ENCODE measurements around the gene LIF. TPM values are rescaled to one million over a fixed set of nuclear protein-coding genes. Genes with fewer than 3 reads are reported as not detected.

LIF gene
- total and polyA plus RNA-seq, 2 of the 4 experiments (the other 2 are of a cell fraction) = 130 to 214 TPM

GRCh38 chr22:30287648-30288418, 41.3 kb upstream of the LIF start:
- H2BK120ac ChIP-seq (ENCODE audit: low read depth, low read length) = no peak overlapping the region
- WGBS, 2 experiments (ENCODE audit: extremely low coverage in 2 of 2, insufficient read length in 1 of 2) = 0% methylated on average over 2 of the region's 5 CpGs; no CpG with 5 or more reads in 1 of the 2 experiments
- dilution Hi-C loops (cut with HindIII; ENCODE audit: low sequenced_read_pairs, unreplicated experiment) = no loop called here
- H2BK5ac ChIP-seq (ENCODE audit: low read depth, low read length, poor library complexity, severe bottlenecking) = no peak overlapping the region
- H3K4ac ChIP-seq (ENCODE audit: low read depth, low read length) = peak overlapping the region; percentile 73
- H3K27me3 ChIP-seq (ENCODE audit: control insufficient read depth, insufficient read depth, low read length) = no peaks in the 10 kb centered on the region
- TF ChIP-seq RFX5 (IDR thresholded peaks at IDR 0.05; ENCODE audit: low read depth, low read length) = no peak
- no peak for TF ChIP-seq MXI1 (IDR thresholded peaks at IDR 0.05; ENCODE audit: borderline replicate concordance, low read depth, low read length)
- TF ChIP-seq BHLHE40 (IDR thresholded peaks at IDR 0.05; ENCODE audit: low read depth, low read length) = no peak
- TF ChIP-seq SMC3 (IDR thresholded peaks at IDR 0.05; ENCODE audit: low read depth, low read length) = peak; percentile 60
- TF ChIP-seq POLR2A (IDR thresholded peaks at IDR 0.05; ENCODE audit: low read depth, low read length) = peak; percentile 44; the same call in 1 of the 2 replicates
- TF ChIP-seq CEBPB (IDR thresholded peaks at IDR 0.05; ENCODE audit: low read depth, low read length) = no peak
- TF ChIP-seq USF2 (IDR thresholded peaks at IDR 0.05; ENCODE audit: low read depth, low read length) = no peak
- peak; percentile 49 for TF ChIP-seq CTCF (conservative IDR thresholded peaks at IDR 0.05; ENCODE audit: low read depth, low read length)
- peak; percentile 69 for TF ChIP-seq RAD21 (IDR thresholded peaks at IDR 0.05; ENCODE audit: low read length)
- no peak for TF ChIP-seq MAFK (IDR thresholded peaks at IDR 0.05; ENCODE audit: low read depth, low read length)
- TF ChIP-seq NFE2L2 (IDR thresholded peaks at IDR 0.05; ENCODE audit: low read depth, low read length) = no peak
- peak; percentile 94 for TF ChIP-seq RCOR1 (IDR thresholded peaks at IDR 0.05; ENCODE audit: insufficient replicate concordance, low read length)
- no peak for TF ChIP-seq ELK1 (IDR thresholded peaks at IDR 0.05; ENCODE audit: borderline replicate concordance, low read depth, low read length)
- H2AFZ ChIP-seq (replicated peaks; ENCODE audit: low read length, poor library complexity) = peak overlapping the region; percentile 92
- H3K4me1 ChIP-seq (ENCODE audit: control insufficient read depth, insufficient read depth, low read length) = peaks cover 20% of the 10 kb centered on the region; the same call in 1 of the 2 replicates
- H3K4me2 ChIP-seq (ENCODE audit: low read depth, low read length) = peak overlapping the region; percentile 84
- H3K9me1 ChIP-seq (ENCODE audit: insufficient read depth, low read length) = peaks cover 6% of the 10 kb centered on the region
- H4K5ac ChIP-seq (ENCODE audit: low read depth, low read length) = no peak overlapping the region; the same call in 1 of the 2 replicates
- DNase-seq = peak; percentile 90
- ATAC-seq (ENCODE audit: low read depth) = peak; percentile 71
- CTCF ChIA-PET = interaction anchor here (0.6 to 2.0 kb wide), 15 partner anchors 9 to 183 kb away, joined by 3 to 9 read pairs (median 4); partner anchors contain the start of gene SEC14L2
- peaks cover 15% of the 10 kb centered on the region for H4K20me1 ChIP-seq (ENCODE audit: insufficient read depth, low read length)
- no peak overlapping the region for H3K18ac ChIP-seq (ENCODE audit: low read depth, low read length)
- no peak overlapping the region for H2BK15ac ChIP-seq (ENCODE audit: low read depth, low read length)
- no TSS peak for BruUV-seq (replicated peaks)
- POLR2A ChIA-PET (ENCODE audit: unreplicated experiment) = interaction anchor here (0.6 to 1.1 kb wide), 3 partner anchors 24 to 100 kb away, joined by 3 to 5 read pairs (median 4); partner anchors contain the start of genes RNF215 and TBC1D10A
- 0 out of 2 replicates have a peak overlapping the region, but pooled peaks have one; percentile 38 for H3K56ac ChIP-seq (ENCODE audit: extremely low read depth, insufficient read depth, low read length)
- peak overlapping the region; percentile 21; the same call in 1 of the 2 replicates for H3K14ac ChIP-seq (replicated peaks; ENCODE audit: low read depth, low read length)
- peak overlapping the region; percentile 80 for H3K9ac ChIP-seq (ENCODE audit: low read depth, low read length)
- peak overlapping the region; percentile 43; the same call in 1 of the 2 replicates for H3K23ac ChIP-seq (ENCODE audit: low read depth, low read length)
- H3K27ac ChIP-seq (ENCODE audit: insufficient read depth, low read length) = peak overlapping the region; percentile 57; the same call in 1 of the 2 replicates
- H2BK20ac ChIP-seq (ENCODE audit: low read depth, low read length) = no peak overlapping the region
- intact Hi-C loops (cut with micrococcal nuclease) = loop anchor here (1.0 to 2.0 kb wide), 4 partner anchors 25 to 99 kb away; partner anchors contain the start of genes CCDC157, RNF215, SF3A1 and TBC1D10A
- peaks cover 0 to 14% of the 10 kb centered on the region in 2 experiments; a peak in 3 of 4 replicates for H3K79me1 ChIP-seq (ENCODE audit: low read depth in 1 of 2, low read length in 2 of 2)
- in situ Hi-C loops (cut with MboI; ENCODE audit: low sequenced_read_pairs) = no loop called here
- peaks cover 38% of the 10 kb centered on the region for H3K36me3 ChIP-seq (ENCODE audit: control insufficient read depth, insufficient read depth, low read length)
- H4K91ac ChIP-seq (ENCODE audit: insufficient read depth, low read depth, low read length) = peak overlapping the region; percentile 35; the same call in 1 of the 2 replicates
- H3K9me3 ChIP-seq (ENCODE audit: control insufficient read depth, insufficient read depth, low read length) = no peaks in the 10 kb centered on the region
- H2AK9ac ChIP-seq (replicated peaks; ENCODE audit: low read depth, low read length, poor library complexity) = peak overlapping the region; percentile 84
- H2AK5ac ChIP-seq (ENCODE audit: low read depth, low read length) = 0 out of 2 replicates have a peak overlapping the region, but pooled peaks have one; percentile 78
- peak overlapping the region in 1 of 2 experiments; percentile 61; a peak in 3 of 4 replicates for H4K8ac ChIP-seq (ENCODE audit: low read depth in 2 of 2, low read length in 2 of 2)
- peak overlapping the region; percentile 90 for H3K4me3 ChIP-seq (ENCODE audit: insufficient read depth, low read depth, low read length)
